Skeletal muscle tissue (tissue), 4 donors: ENCODE results near the gene IL27RA. TPM values are rescaled to one million over a fixed set of nuclear protein-coding genes. Genes with fewer than 3 reads are reported as not detected.

Source experiments
- H3K27ac ChIP-seq: one replicate; pipeline ENCODE4 v1.7.0; 2013; ENCODE audit warnings: mild to moderate bottlenecking, low read depth, low read length, inconsistent platforms
- H3K27me3 ChIP-seq, 3 donors: one replicate each; pipeline ENCODE4 v1.7.0; 2013; ENCODE audit warnings: low read length in 3 of 3; ENCODE audit not compliant: control insufficient read depth in 3 of 3, insufficient read depth in 3 of 3
- H3K36me3 ChIP-seq, 3 donors: one replicate each; pipeline ENCODE4 v1.7.0; 2013; ENCODE audit warnings: low read length in 3 of 3; ENCODE audit not compliant: control insufficient read depth in 3 of 3, insufficient read depth in 3 of 3
- H3K4me1 ChIP-seq, 3 donors: one replicate each; pipeline ENCODE4 v1.7.0; 2013; ENCODE audit warnings: low read length in 3 of 3, mild to moderate bottlenecking in 3 of 3; ENCODE audit not compliant: control insufficient read depth in 3 of 3, insufficient read depth in 3 of 3
- H3K4me3 ChIP-seq, 3 donors: one replicate each; pipeline ENCODE4 v1.7.0; 2013; ENCODE audit warnings: low read length in 3 of 3
- H3K9ac ChIP-seq, 3 donors: one replicate each; pipeline ENCODE4 v1.7.0; 2013; ENCODE audit warnings: low read length in 3 of 3, mild to moderate bottlenecking in 3 of 3, moderate library complexity in 2 of 3, low read depth in 1 of 3
- H3K9me3 ChIP-seq, 3 donors: one replicate each; pipeline ENCODE4 v1.7.0; 2013; ENCODE audit warnings: low read length in 3 of 3; ENCODE audit not compliant: control insufficient read depth in 3 of 3
- total RNA-seq: library from RNA; depleted of rRNA; stranded (reverse); fragments of >200 nt; gene quantifications from one replicate; pipeline ENCODE4 v1.2.3, GENCODE V29; 2014
- donor health status: Osteomylitis.

The IL27RA gene
- total RNA-seq, 1 donor from 2014 or later: 2.6 TPM

DNA sequence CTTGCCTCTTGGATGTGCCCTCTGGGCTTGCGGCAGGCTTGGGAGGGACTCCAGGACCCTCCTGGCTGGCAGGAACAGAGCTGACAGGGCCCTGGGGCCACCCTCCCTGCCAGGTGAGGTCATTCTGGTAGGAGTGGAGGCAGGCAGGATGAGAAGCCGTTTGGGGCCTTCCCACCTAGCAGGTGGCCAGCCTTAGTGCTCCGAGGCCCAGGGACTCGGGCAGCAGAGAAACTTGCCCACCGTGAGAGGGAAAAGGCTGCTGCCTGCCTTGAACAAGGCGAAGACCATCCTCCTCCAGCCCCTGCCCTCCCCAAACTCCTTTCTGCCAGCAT, 34.0 kb upstream of the IL27RA start:
- H3K4me3 ChIP-seq: no peak overlapping the region
- H3K36me3 ChIP-seq: peaks cover under 1 to 3% (median 3%) of the 10 kb centered on the region in 3 donors
- H3K9me3 ChIP-seq: peaks cover 0 to 2% (median 0%) of the 10 kb centered on the region in 3 donors
- no peaks in the 10 kb centered on the region for H3K27me3 ChIP-seq
- no peak overlapping the region for H3K27ac ChIP-seq
- H3K9ac ChIP-seq: peak overlapping the region in 2 of 3 donors; percentile 24 to 69
- peaks cover 22 to 38% (median 23%) of the 10 kb centered on the region in 3 donors for H3K4me1 ChIP-seq

GRCh38 chr19:13998426-13998825, 33.1 kb upstream of the IL27RA start:
- Histone ChIP-seq H3K4me1 (peaks cover 30 to 46% (median 31%) of the 10 kb centered on the region in 3 donors), H3K9ac (no peak overlapping the region), H3K27me3 (no peaks in the 10 kb centered on the region), H3K36me3 (peaks cover 0 to 3% (median 3%) of the 10 kb centered on the region in 3 donors), H3K9me3 (peaks cover 0 to 2% (median 0%) of the 10 kb centered on the region in 3 donors), H3K4me3 (no peak overlapping the region), H3K27ac (no peak overlapping the region)

DNA sequence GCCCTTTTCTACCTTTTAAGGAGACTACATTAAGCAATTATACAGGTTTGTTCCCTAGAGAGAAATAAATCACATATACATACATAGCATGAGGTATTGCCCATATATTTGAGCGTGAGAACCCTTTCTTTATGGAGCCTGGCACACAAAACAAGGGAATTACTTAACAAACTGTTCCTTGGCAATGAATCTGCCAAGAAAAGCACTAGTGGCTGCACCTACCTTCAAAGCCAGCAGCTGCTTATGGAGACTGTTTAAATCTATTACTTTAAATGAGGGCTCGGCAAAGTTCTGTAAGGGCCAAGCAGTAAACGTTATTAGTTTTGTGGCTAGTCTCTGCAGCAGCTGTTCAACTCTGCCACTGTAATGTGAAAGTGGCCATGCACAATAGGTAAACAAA, 32.5 kb upstream of the IL27RA start:
- peaks cover 0 to 2% (median 0%) of the 10 kb centered on the region in 3 donors for H3K9me3 ChIP-seq
- H3K27ac ChIP-seq: no peak overlapping the region
- no peak overlapping the region for H3K9ac ChIP-seq
- peaks cover 33 to 50% (median 35%) of the 10 kb centered on the region in 3 donors for H3K4me1 ChIP-seq
- H3K27me3 ChIP-seq: no peaks in the 10 kb centered on the region
- H3K4me3 ChIP-seq: no peak overlapping the region
- peaks cover 0 to 3% (median 3%) of the 10 kb centered on the region in 3 donors for H3K36me3 ChIP-seq

GRCh38 chr19:14000691-14001375, 30.7 kb upstream of the IL27RA start:
- Histone ChIP-seq H3K9ac (no peak overlapping the region), H3K9me3 (peaks cover 0 to 2% (median 0%) of the 10 kb centered on the region in 3 donors), H3K36me3 (peaks cover 0 to 3% (median 3%) of the 10 kb centered on the region in 3 donors), H3K4me3 (no peak overlapping the region), H3K27ac (no peak overlapping the region), H3K4me1 (peaks cover 37 to 55% (median 42%) of the 10 kb centered on the region in 3 donors), H3K27me3 (no peaks in the 10 kb centered on the region)

DNA sequence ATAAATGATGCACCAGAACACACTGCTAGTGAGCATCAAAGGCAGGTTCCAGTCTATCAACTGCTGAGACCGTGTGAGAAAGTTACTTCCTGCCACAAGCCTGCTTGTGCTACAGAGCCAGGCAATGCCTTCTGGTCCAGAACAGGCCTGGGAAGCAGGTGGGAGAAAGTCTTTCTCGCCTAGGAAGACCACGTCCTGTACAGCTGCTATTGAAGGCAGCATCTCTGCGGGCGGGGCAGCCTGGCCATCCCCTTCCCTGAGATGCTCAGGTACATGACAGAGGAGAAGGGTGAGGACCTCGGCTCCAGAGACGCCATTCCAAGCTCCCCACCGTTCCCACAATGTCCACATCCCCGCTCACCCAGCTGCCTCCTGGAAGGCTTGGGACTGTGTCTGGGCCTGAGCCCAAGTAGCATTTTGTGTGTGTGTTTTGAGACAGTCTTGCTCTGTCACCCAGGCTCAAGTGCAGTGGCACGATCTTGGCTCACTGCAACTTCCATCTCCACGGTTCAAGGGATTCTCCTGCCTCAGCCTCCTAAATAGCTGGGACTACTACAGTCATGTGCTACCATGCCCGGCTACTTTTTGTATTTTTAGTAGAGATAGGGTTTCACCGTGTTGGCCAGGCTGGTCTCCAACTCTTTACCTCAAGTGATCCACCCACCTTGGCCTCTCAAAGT, 28.9 kb upstream of the IL27RA start:
- peak overlapping the region; percentile 35 to 79 (median 61) for H3K9ac ChIP-seq
- H3K9me3 ChIP-seq: peaks cover 0 to 2% (median 0%) of the 10 kb centered on the region in 3 donors
- no peaks in the 10 kb centered on the region for H3K27me3 ChIP-seq
- H3K4me3 ChIP-seq: peak overlapping the region in 2 of 3 donors; percentile 10 to 54
- H3K4me1 ChIP-seq: peaks cover 38 to 46% (median 41%) of the 10 kb centered on the region in 3 donors
- H3K36me3 ChIP-seq: peaks cover 0 to 3% (median 1%) of the 10 kb centered on the region in 3 donors
- H3K27ac ChIP-seq: peak overlapping the region; percentile 99

GRCh38 chr19:14003251-14004055, 28.1 kb upstream of the IL27RA start:
- Histone ChIP-seq H3K4me3 (peak overlapping the region in 2 of 3 donors; percentile 1 to 10), H3K27ac (peak overlapping the region; percentile 99), H3K4me1 (peaks cover 37 to 45% (median 41%) of the 10 kb centered on the region in 3 donors), H3K27me3 (no peaks in the 10 kb centered on the region), H3K9me3 (peaks cover 0 to 2% (median 0%) of the 10 kb centered on the region in 3 donors), H3K36me3 (peaks cover 0 to 3% (median 0%) of the 10 kb centered on the region in 3 donors), H3K9ac (peak overlapping the region; percentile 35 to 79 (median 70))

DNA sequence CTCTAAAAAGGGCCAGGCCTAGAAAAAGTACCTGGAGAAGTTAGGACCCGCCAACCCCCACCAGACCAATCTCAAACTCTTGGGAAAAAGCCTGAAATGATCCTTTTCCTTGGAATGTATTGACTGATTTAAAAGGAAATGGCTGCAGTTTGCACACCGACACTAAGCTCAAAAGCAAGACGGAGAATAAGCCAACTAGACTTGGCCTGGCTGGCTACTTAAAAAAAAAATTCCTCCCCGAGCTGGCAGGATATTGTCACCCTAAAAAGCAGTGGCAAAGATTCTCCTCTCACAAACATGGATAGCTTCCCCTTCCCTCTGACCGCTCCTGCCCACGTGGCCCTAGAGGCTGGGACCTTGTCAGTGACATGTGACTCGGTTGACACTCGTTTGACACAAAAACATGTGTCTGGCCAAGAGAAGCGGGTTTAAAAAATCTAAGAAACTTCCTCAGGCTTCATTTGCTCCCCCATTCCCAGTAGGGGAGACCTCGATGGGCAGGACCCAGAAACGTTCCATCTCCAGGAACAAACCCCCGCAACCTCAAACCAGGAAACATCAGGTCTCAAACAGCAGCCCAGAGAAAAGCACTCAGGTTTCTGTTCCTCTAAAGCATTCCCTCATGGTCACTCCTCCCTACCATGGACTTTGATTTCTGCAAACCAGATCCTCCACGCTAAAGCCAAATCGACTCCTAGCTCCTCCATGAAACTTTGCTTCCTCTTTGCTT, 26.8 kb upstream of the IL27RA start:
- Histone ChIP-seq H3K4me1 (peaks cover 37 to 45% (median 41%) of the 10 kb centered on the region in 3 donors), H3K9me3 (no peaks in the 10 kb centered on the region), H3K27me3 (no peaks in the 10 kb centered on the region), H3K36me3 (no peaks in the 10 kb centered on the region), H3K27ac (peak overlapping the region; percentile 99), H3K9ac (peak overlapping the region; percentile 69 to 77 (median 74)), H3K4me3 (peak overlapping the region; percentile 60 to 68 (median 62))

DNA sequence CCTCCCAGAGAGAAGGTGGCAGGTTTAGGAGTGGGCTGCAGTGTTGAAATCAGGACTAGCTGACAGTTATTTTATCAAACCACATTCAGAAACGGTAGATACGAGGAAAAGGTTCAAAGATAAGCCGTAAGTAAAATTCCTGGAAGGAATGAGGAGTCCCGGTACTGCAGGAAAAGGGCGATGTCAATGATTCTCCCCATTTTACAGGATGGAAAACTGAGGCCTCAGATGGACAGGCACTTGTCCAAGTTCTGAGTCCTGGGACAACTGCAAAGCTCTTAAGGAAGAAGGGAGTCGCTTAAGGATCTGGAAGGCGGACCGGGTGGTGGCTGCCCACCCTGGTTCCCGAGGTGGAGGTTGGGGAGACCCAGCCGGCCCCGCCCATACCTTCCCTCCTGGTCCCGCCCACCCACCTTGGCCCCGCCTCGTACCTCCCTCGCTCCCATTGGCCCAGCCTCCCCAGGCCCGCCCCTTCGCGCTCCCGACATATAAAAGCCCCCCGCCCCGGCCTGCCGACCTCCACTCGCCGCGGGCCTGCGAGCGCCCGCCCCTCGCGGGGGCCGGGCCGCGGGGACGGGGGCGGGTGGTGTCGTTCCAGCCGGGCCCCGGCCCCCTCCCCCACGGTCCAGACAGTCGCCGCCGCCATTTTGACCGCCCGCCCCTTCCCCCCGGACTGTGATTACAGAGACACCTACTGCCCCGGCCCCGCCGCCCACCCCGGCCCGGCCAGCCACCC, 26.0 kb upstream of the IL27RA start:
- Histone ChIP-seq H3K27ac (peak overlapping the region; percentile 99), H3K27me3 (no peaks in the 10 kb centered on the region), H3K36me3 (no peaks in the 10 kb centered on the region), H3K9me3 (no peaks in the 10 kb centered on the region), H3K9ac (peak overlapping the region; percentile 69 to 77 (median 74)), H3K4me3 (peak overlapping the region; percentile 61 to 68 (median 62)), H3K4me1 (peaks cover 37 to 44% (median 38%) of the 10 kb centered on the region in 3 donors)
